ENCODE measurements around the gene CDK13.
A peak's percentile ranks its signal among the peaks of the same experiment; 100 is the strongest.

CDK13 gene

DNA sequence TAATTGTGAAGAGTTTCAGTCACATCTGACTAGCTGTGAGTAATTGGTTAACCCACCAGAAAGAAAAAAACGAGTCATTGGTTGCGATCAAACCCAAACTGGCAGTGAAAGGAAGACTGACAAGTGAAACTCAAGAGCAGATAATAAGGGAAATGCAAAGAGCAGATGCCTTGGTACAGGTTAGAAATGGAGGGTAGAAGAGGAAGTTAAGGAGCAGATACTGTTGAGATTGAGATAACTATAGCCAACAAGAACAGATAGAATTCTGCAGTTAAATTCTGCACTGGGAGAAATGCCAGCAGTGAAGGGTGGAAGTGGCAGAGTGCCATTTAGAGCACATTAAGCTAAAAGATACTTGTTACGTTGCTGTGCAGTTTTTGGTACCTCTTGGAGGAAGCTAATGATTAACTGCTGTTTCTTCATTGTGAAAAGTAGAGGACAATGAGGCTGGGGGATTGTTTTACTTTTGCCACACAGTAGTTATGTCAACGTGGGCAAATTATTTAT, 65.8 kb downstream of the CDK13 start:
- peak; percentile 53 for DNase-seq

DNA sequence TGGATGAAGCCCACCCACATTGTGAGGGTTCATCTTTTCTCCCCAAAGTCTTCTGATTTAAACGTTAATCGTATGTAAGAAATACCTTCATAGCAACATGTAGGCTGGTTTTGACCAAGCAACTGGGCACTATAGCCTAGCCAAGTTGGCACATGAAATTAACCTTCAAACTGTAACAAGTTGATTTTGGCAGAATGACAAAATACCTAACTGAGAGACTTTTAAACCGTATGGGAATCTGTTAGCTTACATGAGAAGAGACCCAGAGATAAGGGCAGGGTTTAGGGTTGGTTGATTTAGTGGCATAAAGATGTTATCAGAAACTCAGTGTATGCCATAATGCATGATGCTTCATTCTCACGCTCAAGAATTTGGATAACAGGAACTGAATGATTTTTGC, 69.5 kb downstream of the CDK13 start:
- no peak for DNase-seq

DNA sequence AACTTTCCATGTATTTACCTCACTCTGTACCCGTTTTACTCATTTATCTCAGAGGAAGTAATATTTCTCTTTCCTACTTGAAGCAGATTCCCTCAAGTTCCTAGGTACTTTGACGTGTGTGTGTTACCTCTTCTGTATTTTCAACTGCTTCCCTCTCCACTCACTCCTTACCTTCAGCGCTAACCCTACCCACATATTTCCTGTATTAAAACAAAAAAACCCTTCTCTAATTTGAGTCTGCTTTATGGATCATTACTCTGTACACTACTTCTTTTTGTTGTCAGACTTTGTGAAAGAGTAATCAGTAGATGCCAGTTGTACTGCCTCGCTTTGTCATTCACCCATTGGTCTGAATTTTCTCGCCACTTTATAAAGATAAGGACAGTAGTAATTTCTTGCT, 74.0 kb downstream of the CDK13 start:
- DNase-seq = no peak

DNA sequence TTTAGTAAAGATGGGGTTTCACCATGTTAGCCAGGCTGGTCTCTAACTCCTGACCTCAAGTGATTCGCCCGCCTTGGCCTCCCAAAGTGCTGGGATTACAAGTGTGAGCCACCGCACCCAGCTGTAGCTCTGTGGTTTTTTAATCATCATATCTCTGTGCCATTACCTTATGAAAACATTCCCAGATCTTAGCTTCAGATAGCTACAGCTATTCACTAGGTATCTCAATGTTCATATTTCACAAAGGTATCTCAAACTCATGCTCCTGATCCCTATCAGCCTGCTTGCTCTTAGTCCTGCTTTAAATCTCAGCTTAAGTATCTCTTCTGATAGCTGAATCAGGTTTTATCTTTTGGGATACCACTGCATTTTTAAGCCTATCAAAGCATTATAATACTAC, 74.8 kb downstream of the CDK13 start:
- DNase-seq = no peak

DNA sequence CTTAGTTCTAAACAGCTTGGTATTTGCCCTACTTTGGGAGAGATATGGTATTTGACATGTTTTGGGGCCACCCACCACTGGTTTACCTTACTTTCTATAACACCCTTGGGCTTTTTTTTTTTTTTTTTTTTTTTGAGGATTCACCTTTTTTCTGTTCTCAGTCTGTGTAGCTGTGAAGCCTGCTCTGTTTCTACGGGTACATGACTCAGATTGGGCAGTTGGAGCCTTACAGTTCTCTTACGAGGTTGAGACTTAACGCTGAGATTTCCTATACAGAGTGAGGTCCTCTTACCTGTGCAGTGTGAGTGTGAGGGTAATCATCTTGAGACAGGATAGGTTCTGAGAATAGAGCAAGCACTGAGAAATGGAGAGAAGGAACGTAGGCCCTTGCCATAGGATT, 77.5 kb downstream of the CDK13 start:
- DNase-seq = no peak

DNA sequence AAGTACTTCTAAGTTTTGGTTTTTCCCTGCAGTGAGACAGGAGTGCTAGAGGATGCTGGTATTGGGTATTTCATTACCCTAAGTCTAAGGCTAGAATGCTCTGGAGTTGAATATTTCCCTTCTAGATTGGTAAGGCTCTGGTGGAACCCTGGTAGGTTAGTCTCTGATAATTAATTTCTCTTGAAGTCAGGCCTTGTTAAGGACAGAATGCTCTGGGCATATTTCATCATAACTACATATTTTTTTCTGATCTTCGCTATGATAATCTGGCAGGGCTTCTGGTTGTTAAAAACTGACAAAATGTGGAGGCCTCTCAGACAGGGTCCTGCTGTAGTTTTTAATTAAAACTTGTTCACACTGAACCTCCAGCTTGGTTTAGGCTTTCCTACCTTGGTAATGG, 83.8 kb downstream of the CDK13 start:
- no peak for DNase-seq

DNA sequence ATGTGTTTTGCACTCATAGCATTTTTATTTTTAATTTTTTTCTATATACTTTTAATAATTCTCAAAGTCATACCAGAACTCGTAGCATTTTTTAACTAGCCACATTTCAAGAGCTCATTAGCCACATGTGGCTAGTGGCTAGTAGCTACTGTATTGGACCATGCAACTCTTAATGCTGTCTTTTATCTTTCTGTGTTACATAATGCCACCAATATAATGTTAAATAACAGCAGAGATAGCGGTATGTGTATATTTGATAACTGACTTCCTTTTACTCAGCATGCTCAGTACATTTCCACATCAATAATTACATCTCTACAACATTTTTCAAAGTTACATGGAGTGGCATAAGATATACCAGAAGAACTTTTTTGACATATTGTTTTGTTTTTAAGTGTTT, 91.4 kb downstream of the CDK13 start:
- no peak for DNase-seq

DNA sequence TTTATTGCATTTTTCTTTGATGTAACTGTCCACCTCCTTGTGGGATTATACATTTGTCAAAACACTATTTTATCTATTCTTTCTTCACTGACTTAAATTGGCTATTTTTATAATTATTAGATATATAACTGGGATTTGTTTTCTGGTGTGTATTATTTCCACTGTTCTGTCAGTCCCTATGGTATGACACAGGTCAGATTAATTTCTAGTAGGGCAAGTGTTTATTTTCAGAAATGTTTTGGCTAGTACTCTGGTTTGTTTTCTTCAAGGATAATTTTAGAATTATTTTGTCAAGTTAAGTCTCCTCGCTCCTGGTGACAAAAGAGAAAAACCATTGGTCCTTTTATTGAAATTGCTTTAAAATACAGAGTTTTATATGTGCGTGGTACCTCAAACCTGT, 93.1 kb downstream of the CDK13 start:
- no peak for DNase-seq

DNA sequence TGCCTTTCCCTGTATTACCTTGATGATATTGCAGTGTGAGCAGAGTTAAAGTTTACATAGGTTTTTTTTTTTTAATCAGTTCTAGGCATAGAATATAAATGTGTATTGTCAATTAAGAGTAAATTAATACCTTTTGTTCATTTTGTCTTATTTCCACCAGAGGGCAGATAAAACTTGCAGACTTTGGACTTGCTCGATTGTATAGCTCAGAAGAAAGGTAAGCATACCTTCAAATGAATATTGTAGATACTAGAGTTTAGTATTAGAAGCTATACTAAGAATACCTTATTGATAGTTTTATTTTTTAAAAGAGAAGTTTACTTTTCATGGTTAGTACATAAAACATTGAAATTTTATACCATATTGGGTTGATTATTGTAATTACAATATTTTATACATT, 97.6 kb downstream of the CDK13 start:
- DNase-seq = peak; percentile 2

DNA sequence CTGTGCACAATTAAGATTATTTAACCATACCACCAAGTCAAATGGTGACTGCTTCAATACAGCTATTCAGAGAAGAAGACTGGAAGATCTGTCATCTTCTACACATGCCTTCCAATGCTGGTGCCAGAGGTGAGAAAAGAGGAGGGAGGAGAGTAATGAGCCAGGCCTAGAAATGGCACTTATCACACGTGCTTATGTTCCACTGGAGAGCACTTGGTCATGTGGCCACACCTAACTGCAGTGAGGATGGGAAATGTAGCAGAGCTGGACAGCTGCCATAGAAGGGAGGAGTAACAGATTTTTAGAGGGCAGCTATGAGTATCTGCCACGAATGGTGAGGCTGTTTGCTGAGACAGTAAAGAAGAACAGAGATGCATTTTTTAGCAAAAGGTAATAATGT, 107.2 kb downstream of the CDK13 start:
- no peak for DNase-seq

DNA sequence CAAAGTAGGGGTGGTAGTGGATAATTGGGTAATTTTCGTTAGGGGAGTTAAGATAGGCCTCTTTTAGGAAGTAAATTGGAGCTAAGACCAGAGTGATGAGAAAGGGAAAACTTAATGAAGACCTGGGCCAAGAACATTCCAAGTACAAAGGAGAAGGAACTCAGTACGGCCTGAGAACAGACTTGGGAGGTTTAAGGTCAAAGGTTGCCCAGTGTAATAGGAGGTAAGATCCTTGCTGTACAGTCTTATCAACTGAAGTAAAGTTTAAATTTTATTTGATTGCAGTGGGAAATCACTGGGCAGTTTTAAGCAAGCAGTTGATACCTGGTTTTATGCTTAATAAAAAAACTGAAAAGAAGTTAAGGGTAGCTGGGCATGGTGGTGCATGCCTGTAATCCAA, 108.0 kb downstream of the CDK13 start:
- DNase-seq = no peak

DNA sequence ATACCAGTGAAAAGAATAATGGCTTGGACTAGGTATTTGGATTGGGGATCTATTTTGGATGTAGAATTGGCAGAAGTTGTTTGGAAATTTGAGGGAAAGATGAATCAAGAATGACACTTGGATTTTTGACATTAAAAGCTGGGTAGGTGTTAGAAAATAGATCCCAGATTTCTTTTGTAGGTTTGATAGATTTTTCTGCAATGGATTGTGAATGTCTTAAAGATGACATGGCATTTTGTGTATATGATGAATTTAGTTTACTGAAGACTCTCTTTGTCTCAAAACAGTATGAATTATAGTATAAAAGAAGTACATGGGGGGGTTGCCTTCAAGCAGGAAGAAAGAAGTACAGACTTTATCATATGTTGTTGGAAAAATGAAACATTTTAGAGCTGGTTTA, 108.6 kb downstream of the CDK13 start:
- DNase-seq = no peak

DNA sequence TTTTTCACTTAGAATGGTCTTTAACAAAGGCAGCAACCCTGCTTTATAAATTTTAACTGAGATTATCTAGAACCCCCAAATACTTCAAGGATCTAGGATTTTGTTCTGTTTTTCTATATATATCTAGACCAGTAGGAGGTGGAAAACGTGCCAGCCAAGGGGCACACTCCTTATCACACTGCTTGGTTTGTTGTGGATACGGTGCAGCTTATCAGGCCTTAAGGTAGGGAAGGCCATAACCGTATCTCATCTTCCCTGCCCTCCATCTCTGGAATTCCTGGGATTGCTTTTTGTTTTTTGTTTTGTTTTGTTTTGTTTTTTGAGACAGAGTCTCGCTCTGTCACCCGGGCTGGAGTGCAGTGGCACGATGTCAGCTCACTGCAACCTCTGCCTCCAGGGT, 109.0 kb downstream of the CDK13 start:
- no peak for DNase-seq

DNA sequence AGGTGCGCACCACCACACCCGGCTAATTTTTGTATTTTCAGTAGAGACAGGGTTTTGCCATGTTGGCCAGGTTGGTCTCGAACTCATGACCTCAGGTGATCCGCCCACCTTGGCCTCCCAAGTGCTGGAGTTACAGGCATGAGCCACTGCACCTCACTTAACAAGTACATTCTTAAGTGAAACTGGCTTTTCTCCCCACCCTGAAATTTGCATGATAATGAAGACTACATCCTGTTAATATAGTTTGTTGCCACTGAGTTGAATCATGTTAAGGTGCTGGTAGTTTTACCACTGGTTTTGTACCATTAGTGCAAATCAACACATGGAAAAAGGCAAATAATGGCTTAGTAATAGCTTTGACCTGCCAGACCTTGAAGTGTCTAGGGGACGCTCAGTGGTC, 122.2 kb downstream of the CDK13 start:
- no peak for DNase-seq

DNA sequence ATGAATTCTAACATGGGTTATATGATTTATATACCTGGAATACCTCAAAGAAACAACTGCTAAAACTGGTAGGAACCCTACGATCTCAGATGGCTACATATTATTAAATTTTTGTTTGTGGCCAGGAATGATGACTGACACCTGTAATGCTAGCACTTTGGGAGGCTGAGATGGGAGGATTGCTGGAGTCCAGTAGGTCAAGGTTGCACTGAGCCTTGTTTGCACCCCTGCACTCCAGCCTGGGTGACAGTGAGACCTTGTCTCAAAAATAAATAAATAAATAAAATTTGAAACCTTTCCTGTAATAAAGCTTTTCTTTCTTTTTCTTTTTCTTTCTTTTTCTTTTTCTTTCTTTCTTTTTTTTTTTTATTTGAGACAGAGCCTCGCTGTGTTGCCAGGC, 123.2 kb downstream of the CDK13 start:
- no peak for DNase-seq

DNA sequence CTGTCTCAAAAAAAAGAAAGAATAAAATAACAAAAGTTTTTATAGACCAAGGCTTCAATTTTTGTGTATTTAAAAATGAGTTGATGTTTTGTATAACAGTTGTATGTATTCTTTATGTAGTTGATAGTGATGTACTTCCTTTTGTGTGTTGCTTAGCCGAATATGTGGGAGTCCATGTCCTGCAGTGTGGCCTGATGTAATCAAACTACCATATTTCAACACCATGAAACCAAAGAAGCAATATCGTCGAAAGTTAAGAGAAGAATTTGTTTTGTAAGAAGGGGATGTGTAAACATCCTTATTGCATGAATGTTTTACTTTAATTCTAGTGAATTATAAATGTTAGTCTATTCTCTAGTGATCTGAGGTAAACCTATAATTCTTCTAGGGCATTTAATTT, 127.8 kb downstream of the CDK13 start:
- DNase-seq = no peak

DNA sequence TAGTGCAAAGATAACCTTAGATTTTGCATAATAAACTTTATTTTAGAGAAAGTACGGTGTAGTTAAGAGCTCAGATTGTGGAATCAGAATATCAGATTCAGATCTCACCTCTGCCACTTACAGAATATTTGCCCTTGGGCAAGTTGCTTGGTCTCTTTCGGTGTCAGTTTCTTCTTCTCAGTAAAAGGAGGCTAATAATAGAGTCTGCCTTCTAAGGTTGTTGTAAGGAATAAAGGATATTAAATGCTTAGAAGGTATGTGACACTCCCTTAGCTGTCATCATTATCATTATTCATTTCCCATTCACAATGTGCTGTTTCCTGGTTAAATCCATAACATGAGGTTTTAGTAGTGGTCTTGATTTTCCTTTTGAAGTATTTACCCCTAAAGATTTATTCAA, 142.1 kb downstream of the CDK13 start:
- no peak for DNase-seq

DNA sequence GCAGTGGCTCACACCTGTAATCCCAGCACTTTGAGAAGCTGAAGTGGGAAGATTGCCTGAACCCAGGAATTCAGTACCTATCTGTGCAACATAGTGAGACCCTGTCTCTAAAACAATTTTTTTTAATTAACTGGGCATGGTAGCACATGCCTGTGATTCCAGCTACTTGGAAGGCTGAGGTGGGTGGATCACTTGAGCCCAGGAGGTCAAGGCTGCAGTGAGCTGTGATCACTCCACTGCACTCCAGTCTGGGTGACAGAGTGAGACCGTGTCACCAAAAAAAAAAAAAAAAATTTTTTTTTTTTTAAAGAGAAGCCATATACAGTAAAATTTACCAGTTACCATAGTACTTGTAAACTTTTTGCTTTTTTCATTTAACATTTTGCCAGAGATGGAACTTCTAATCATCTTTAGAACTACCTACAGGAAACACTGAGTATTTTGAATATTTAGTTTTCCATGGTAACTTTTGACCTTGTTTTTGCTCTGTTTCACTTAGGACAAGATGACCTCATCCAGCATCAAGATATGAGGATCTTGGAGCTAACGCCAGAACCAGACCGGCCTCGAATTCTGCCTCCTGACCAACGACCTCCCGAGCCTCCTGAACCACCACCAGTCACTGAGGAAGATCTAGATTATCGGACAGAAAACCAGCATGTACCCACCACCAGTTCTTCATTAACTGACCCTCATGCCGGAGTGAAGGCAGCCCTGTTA, 143.7 kb downstream of the CDK13 start:
- no peak for DNase-seq

DNA sequence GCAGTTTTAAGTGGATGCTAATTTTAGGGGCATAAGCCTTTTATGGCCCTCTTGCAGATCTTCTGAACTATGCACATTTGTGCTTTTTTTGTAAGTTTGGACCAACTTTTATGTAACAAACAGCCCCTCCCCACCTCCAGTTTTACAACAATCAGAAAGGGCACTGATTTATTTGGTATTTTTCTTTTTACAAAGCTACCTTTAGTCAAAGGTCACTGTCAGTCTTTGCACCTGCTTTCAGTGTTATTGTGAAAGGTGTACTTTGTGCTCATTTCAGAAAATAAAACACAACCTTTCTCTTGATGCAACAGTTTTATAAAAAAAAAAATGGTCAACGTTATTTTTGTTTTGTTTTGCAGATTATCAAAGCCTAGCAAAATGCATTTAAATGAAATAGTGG, 145.2 kb downstream of the CDK13 start:
- no peak for DNase-seq

DNA sequence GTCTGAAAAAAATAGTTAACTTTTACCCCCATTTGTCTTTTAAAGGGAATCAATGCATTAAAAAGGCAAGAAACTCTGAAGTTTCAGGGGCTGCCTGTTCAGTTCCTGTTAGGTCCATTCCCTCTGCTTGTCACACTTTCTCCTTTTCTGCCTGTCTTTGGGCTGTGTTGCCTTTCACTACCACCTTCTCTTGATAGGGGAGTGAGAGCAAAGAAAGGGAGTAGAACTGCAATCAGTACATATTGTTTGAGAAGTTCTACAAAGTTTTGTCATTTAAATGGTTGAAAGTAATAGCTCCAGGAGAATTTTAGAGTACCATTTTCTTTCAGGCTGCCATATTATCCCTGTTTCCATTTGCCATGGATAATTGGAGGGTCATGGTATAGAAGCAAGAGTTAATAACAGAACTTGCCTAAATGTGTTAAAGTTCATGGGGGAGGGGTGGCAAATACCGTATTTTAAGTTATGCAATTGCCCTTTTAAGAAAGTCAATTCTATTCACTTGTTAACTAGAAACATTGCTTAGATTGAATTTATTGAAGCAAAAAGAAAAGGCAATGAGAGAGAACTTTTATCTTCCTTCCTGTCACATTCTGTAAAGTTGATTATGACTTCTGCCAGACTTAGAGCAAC, 145.8 kb downstream of the CDK13 start:
- DNase-seq = no peak

DNA sequence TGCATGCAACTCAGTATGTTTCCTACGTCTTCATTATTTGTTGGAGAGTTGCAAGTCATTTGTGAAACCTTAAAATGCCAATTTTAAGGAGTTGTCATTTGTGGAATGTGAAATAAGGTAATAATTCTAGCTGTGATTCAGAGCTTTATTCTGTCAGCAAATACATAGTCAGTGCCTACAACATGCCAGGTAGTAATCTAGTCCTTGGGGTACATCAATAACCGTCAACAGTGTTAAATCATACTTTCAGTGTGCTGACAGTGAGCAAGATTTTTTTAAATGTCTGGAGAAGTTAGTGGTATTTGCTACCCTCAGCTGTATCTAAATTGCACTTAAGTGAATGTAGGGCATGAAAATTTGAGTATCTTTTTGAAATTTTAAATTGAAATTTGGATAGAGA, 147.7 kb downstream of the CDK13 start:
- no peak for DNase-seq

DNA sequence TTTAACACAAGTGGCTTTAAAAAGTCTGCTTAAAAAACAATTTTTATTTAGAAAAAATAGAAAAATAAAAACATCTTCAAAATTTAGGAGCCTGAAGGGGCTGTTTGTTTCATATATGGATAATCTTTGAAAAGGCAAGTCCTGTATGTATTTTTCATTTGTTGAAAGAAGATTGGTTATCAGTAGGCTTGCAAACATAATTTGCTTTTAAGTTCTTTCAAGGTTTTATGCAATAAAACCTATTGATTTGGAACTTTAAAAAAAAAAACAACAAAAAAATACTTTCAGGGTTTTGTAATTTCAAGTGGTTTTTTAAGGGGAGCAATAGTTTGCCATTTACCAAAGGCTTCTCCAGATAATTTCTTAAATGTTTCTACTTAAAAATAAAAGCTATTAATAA, 148.8 kb downstream of the CDK13 start:
- no peak for DNase-seq

DNA sequence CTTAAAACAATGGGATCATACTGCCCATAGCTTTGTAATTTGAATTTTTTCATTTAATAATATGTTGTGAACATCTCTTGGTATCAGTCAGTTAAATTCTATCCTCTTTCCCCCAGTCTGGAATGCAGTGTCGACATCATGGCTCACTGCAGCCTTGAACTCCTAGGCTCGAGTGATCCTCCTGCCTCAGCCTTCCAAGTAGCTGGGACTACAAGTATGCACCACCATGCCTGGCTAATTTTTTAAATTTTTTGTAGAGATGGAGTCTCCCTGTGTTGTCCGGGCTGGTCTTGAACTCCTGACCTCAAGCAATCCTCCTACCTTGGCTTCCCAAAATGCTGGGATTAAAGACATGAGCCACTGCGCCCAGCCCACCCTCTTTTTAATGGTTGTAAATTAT, 149.8 kb downstream of the CDK13 start:
- no peak for DNase-seq

DNA sequence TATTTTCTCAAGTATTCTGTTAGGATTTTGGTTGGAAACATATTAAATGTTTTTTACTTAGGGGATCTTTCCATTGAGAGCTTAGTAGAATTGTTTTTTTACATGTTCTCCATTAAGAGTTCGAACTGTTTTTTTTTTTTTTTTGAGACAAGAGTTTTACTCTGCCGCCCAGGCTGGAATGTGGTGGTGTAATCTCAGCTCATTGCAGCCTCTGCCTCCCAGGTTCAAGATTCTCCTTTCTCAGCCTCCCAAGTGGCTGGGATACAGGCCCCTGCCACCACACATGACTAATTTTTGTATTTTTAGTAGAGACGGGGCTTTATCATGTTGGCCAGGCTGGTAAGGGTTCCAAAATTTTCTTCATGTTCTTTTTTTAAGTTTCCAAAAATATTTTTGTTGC, 151.1 kb downstream of the CDK13 start:
- no peak for DNase-seq

DNA sequence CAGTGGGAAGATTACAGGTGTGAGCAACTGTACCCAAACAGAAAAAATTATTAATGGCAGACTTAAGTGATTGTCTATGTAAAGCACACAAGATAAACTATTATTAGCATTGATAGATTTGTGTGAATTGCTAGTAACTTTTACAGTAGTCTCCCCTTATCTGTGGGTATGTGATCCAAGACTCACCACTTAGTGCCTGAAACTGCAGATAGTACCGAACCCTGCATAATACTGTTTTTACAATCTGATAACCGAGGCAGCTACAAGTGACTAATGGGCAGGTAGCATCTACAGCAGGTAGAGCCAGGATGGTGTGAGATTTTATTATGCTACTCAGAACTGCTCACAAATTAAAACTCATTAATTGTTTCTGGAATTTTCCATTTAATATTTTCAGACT, 152.8 kb downstream of the CDK13 start:
- no peak for DNase-seq
